Common myeloid progenitor, CD34-positive (primary cell): ENCODE results near the gene BEX1.

Experiments used
- CTCF ChIA-PET: fragments of 350-600 bp; sonication (Branson Sonifier 250); formaldehyde crosslinking; loops from one replicate; lab custom pipeline; 2021; ENCODE audit warnings: antibody characterized with exemption; lab: Charles Lee
- POLR2A ChIA-PET: fragments of 350-600 bp; sonication (Branson Sonifier 250); formaldehyde crosslinking; loops from one replicate; lab custom pipeline; 2021; ENCODE audit warnings: antibody characterized with exemption; lab: Charles Lee
- DNase-seq, 3 donors: peaks; one replicate each; pipeline versions ENCODE4 v3.0.0 to v3.0.0-alpha.2; 2013
- H3K27ac ChIP-seq, 2 experiments: 1 replicate in 1 of 2; 2 replicates in 1 of 2; pipeline ENCODE4 v1.7.0; 2013; ENCODE audit warnings: inconsistent platforms in 2 of 2, low read length in 2 of 2, mild to moderate bottlenecking in 2 of 2, low read depth in 1 of 2, moderate library complexity in 1 of 2; ENCODE audit not compliant: severe bottlenecking in 2 of 2, insufficient read depth in 1 of 2, poor library complexity in 1 of 2
- H3K27me3 ChIP-seq, 5 experiments: replicated peaks in 2 of 5; 1 replicate in 3 of 5; 2 replicates in 2 of 5; pipeline versions ENCODE4 v1.6.1 to v1.7.0; 2013; ENCODE audit warnings: low read length in 4 of 5, mild to moderate bottlenecking in 2 of 5, moderate library complexity in 2 of 5, inconsistent platforms in 1 of 5; ENCODE audit not compliant: insufficient read depth in 5 of 5, control insufficient read depth in 4 of 5
- H3K36me3 ChIP-seq, 4 experiments: 1 replicate in 2 of 4; 2 replicates in 2 of 4; pipeline versions ENCODE4 v1.6.1 to v1.7.0; 2013; ENCODE audit warnings: low read length in 3 of 4, control low read depth in 1 of 4, mild to moderate bottlenecking in 1 of 4; ENCODE audit not compliant: control insufficient read depth in 4 of 4, insufficient read depth in 4 of 4
- H3K4me1 ChIP-seq, 4 experiments: 1 replicate in 3 of 4; 2 replicates in 1 of 4; pipeline versions ENCODE4 v1.6.1 to v1.7.1; 2013; ENCODE audit warnings: low read length in 3 of 4, mild to moderate bottlenecking in 3 of 4, control low read depth in 1 of 4, inconsistent platforms in 1 of 4, moderate library complexity in 1 of 4; ENCODE audit not compliant: control insufficient read depth in 4 of 4, insufficient read depth in 4 of 4; ENCODE audit errors: control extremely low read depth in 1 of 4
- H3K4me3 ChIP-seq, 7 experiments: 1 replicate in 4 of 7; 2 replicates in 3 of 7; pipeline versions ENCODE4 v1.5.1 to v1.7.0; 2013; ENCODE audit warnings: mild to moderate bottlenecking in 7 of 7, low read length in 6 of 7, moderate library complexity in 6 of 7, inconsistent platforms in 2 of 7, low read depth in 2 of 7, control low read depth in 1 of 7; ENCODE audit not compliant: insufficient read depth in 4 of 7, control insufficient read depth in 1 of 7; ENCODE audit errors: extremely low read depth in 1 of 7
- H3K9me3 ChIP-seq, 5 experiments: 1 replicate in 4 of 5; 2 replicates in 1 of 5; pipeline versions ENCODE4 v1.6.1 to v1.7.1; 2013; ENCODE audit warnings: low read length in 4 of 5, mild to moderate bottlenecking in 2 of 5, inconsistent platforms in 1 of 5, low read depth in 1 of 5, moderate library complexity in 1 of 5; ENCODE audit not compliant: control insufficient read depth in 4 of 5, insufficient read depth in 2 of 5; ENCODE audit errors: control extremely low read depth in 1 of 5
- WGBS: methylation state at CpG from one replicate; pipeline ENCODE4 v1.1.5; 2013; ENCODE audit not compliant: insufficient coverage; 5-methylcytosine and 5-hydroxymethylcytosine counted together

The BEX1 gene

DNA sequence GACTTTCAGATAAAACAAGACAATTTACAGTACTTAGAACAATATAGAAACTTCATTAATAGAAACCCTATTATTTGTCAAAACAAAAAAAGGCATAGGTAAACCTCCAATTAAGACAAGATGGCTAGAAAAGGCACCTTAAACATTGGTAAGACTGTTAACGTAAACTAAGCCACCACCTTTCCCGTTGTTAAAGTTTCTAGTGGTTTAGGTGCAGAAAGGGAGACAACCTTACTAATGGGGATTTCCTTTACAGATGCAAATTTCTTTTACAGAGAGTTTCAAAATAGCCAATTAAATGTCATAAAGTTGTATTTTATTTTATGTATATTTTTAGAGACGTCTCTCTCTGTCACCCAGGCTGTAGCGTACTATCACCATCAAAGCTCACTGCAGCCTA is 36.5 kb upstream of the BEX1 start:
- 100% methylated on average over 1 of the region's 4 CpGs for WGBS
- POLR2A ChIA-PET = no interaction called here
- H3K4me1 ChIP-seq = peaks cover 0 to 2% (median 0%) of the 10 kb centered on the region in 4 experiments
- CTCF ChIA-PET = no interaction called here
- H3K27ac ChIP-seq = no peak overlapping the region
- H3K9me3 ChIP-seq = peaks cover 0 to 2% (median 0%) of the 10 kb centered on the region in 5 experiments
- H3K36me3 ChIP-seq = no peaks in the 10 kb centered on the region
- H3K27me3 ChIP-seq = peaks cover 0 to 3% (median 0%) of the 10 kb centered on the region in 5 experiments
- DNase-seq = no peak
- no peak overlapping the region for H3K4me3 ChIP-seq

DNA sequence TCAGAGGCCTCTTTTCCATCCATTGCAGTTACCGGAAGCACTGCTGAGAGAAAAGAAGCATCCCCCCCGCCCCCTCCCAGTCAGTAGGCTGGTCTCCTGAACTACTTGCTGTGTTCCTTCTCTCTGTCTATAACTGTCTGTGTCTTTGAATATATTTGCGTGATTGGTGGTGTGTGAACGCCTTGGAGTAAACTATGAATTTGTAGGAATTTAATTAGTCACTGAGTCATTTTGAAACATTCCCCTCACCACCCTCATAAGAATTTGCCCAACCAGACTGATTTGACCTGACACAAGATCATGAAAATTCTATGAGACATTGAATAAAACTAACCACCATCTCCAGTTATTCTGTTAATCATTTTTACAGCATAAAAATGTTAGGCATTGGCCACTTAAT is 35.7 kb upstream of the BEX1 start:
- Histone ChIP-seq H3K4me3 (no peak overlapping the region), H3K9me3 (peaks cover 0 to 2% (median 0%) of the 10 kb centered on the region in 5 experiments), H3K4me1 (peaks cover 0 to 2% (median 0%) of the 10 kb centered on the region in 4 experiments), H3K36me3 (no peaks in the 10 kb centered on the region), H3K27ac (no peak overlapping the region), H3K27me3 (peaks cover 0 to 3% (median 0%) of the 10 kb centered on the region in 5 experiments)
- DNase-seq = no peak
- ChIA-PET POLR2A (no interaction called here), CTCF (no interaction called here)
- WGBS = 80% methylated on average over 1 of the region's 4 CpGs

- H3K4me3 ChIP-seq = no peak overlapping the region
- H3K27me3 ChIP-seq = peaks cover 0 to 3% (median 0%) of the 10 kb centered on the region in 5 experiments
- H3K27ac ChIP-seq = no peak overlapping the region
- peaks cover 0 to 2% (median 0%) of the 10 kb centered on the region in 4 experiments for H3K4me1 ChIP-seq
- no peak for DNase-seq
- no peaks in the 10 kb centered on the region for H3K36me3 ChIP-seq
- ChIA-PET CTCF (no interaction called here), POLR2A (no interaction called here)
- H3K9me3 ChIP-seq = peaks cover 0 to 2% (median 0%) of the 10 kb centered on the region in 5 experiments
- WGBS = 85% methylated on average over 2 of the region's 2 CpGs
Observed at GRCh38 chrX:103098488-103098887, 34.5 kb upstream of the BEX1 start.

DNA sequence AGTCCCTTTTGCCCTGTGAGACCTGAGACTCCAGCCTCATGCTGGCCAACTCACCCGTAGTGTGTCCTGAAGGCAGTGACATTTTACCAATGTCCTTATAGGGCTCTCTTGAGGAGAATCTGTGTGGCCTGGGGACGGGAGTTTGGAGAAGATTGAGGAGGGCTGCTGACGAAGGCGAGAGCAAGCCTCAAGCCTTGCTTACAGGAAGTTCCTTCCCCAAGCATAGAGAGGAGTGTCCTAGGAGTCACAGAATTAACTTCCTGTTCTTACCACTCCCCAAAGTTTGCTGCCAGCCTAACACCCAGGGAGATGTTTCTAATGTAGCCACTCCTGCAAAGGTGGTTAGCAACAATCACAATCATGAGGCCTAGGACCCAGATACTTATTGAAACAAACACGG is 29.0 kb upstream of the BEX1 start, which contains the start of gene NXF3:
Gene NXF3, minus strand, starts transcription at position 202 of the 400 bp plus-strand sequence. Its CDS starts 120 bp downstream, at position 82.
- DNase-seq = no peak
- 75% methylated on average over 3 of the region's 5 CpGs for WGBS
- H3K27ac ChIP-seq = no peak within 1 kb of the TSS
- H3K27me3 ChIP-seq = peaks cover 0 to 3% (median 0%) of the 10 kb centered on the region in 5 experiments
- ChIA-PET POLR2A (no interaction called here), CTCF (interaction anchor here (0.7 kb wide), 1 partner anchor 80 kb away, joined by 4 read pairs; no protein-coding TSS in a partner anchor)
- H3K9me3 ChIP-seq = peaks cover 0 to 2% (median 0%) of the 10 kb centered on the region in 5 experiments
- no peak within 1 kb of the TSS for H3K4me3 ChIP-seq
- no peaks in the 10 kb centered on the region for H3K4me1 ChIP-seq
- no peaks in the 10 kb centered on the region for H3K36me3 ChIP-seq

DNA sequence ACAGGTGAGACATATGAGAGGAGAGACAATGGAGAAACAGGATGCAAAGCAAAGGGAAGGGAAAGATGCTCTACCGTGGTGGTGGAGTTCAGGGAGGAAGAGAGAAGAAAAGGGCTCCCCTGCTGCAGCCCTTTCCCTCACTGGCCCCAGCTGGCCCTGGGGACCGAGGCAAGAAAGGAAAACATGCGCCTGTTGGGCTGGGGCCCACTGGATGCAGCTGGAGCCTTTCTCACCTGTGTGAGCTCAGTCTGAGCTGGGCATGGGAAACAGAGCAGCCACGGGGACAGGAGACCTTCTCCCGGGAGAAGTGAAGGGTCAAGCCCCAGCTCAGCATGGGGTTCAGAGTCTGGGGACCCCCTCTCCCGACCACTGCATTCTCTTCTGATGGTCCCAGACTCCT is 17.1 kb upstream of the BEX1 start:
- Histone ChIP-seq H3K4me3 (no peak overlapping the region), H3K4me1 (no peaks in the 10 kb centered on the region), H3K36me3 (no peaks in the 10 kb centered on the region), H3K27ac (no peak overlapping the region), H3K9me3 (no peaks in the 10 kb centered on the region), H3K27me3 (peaks cover 0 to 26% (median 0%) of the 10 kb centered on the region in 5 experiments)
- DNase-seq = no peak
- WGBS = 82% methylated on average over 6 of the region's 6 CpGs
- ChIA-PET POLR2A (no interaction called here), CTCF (no interaction called here)

DNA sequence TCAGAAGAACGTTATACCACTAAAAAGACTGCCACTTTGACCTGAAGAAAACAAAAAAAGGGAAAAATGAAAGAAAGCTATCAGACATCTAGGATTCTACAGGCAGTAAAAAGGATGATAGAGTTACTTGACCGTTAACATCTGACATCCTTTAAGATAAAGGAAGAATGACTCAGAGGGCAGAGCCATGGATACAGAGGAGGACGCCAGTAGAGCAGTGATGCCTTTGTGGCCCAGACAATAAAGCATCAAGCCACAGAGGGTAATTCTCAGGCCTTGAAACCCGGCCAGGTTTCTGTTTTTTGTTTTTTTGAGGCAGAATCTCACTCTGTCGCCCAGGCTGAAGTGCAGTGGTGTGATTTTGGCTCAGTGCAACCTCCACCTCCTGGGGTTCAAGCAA is 9.5 kb upstream of the BEX1 start:
- 63% methylated on average over 4 of the region's 5 CpGs for WGBS
- no peaks in the 10 kb centered on the region for H3K36me3 ChIP-seq
- no peak for DNase-seq
- no peaks in the 10 kb centered on the region for H3K4me1 ChIP-seq
- POLR2A ChIA-PET = no interaction called here
- H3K27ac ChIP-seq = no peak overlapping the region
- H3K9me3 ChIP-seq = no peaks in the 10 kb centered on the region
- peaks cover 0 to 3% (median 0%) of the 10 kb centered on the region in 5 experiments for H3K27me3 ChIP-seq
- H3K4me3 ChIP-seq = no peak overlapping the region
- CTCF ChIA-PET = no interaction called here

- POLR2A ChIA-PET = no interaction called here
- no peak for DNase-seq
- H3K27me3 ChIP-seq = peaks cover 0 to 7% (median 0%) of the 10 kb centered on the region in 5 experiments
Observed at GRCh38 chrX:103066606-103067005, 2.6 kb upstream of the BEX1 start.

More at GRCh38 chrX:103066606-103067005, 2.6 kb upstream of the BEX1 start:
- Histone ChIP-seq H3K4me3 (no peak overlapping the region), H3K9me3 (no peaks in the 10 kb centered on the region), H3K36me3 (no peaks in the 10 kb centered on the region), H3K4me1 (peaks cover 0 to 10% (median 2%) of the 10 kb centered on the region in 4 experiments), H3K27ac (no peak overlapping the region)
- CTCF ChIA-PET = no interaction called here
- no CpG with 5 or more reads among the region's 1 CpG for WGBS
